HG03097 (cell line): ENCODE measurements around the gene ABCA7.

Source experiments
- ATAC-seq: cut with Tn5 transposase; IDR thresholded peaks from one replicate; pipeline ENCODE4 v1.9.1; 2021; ENCODE audit not compliant: unreplicated experiment, low FRiP score

Gene ABCA7

DNA sequence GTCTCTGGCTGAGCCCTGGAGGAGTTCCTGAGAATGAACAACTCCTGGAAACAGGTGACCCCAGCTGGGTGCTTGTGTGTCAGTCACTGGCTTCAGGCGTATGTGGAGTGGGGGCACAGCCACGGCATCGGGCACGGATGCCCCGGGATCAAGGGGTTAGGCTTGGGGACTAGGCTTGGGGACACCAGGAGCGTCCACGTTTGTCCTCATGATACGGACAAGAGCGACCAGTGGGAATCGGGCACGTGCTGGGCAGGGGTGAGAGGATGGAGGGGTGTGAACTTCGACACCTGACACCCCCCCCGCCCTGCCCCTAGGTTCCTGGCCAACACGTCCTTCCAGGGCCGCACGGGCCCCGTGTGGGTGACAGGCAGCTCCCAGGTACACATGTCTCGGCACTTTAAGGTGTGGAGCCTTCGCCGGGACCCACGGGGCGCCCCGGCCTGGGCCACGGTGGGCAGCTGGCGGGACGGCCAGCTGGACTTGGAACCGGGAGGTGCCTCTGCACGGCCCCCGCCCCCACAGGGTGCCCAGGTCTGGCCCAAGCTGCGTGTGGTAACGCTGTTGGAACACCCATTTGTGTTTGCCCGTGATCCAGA is 35.6 kb upstream of the ABCA7 start:
- no peak for ATAC-seq

DNA sequence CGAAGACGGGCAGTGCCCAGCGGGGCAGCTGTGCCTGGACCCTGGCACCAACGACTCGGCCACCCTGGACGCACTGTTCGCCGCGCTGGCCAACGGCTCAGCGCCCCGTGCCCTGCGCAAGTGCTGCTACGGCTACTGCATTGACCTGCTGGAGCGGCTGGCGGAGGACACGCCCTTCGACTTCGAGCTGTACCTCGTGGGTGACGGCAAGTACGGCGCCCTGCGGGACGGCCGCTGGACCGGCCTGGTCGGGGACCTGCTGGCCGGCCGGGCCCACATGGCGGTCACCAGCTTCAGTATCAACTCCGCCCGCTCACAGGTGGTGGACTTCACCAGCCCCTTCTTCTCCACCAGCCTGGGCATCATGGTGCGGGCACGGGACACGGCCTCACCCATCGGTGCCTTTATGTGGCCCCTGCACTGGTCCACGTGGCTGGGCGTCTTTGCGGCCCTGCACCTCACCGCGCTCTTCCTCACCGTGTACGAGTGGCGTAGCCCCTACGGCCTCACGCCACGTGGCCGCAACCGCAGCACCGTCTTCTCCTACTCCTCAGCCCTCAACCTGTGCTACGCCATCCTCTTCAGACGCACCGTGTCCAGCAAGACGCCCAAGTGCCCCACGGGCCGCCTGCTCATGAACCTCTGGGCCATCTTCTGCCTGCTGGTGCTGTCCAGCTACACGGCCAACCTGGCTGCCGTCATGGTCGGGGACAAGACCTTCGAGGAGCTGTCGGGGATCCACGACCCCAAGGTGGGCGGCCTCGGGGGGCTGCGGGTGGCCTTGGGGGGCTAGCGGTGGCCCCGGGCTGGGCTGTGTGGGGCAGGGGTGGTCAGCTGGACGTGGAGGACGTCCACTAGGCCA is 34.9 kb upstream of the ABCA7 start:
- ATAC-seq = no peak

- no peak for ATAC-seq
Measured at GRCh38 chr19:1006711-1007398, 33.1 kb upstream of the ABCA7 start.

DNA sequence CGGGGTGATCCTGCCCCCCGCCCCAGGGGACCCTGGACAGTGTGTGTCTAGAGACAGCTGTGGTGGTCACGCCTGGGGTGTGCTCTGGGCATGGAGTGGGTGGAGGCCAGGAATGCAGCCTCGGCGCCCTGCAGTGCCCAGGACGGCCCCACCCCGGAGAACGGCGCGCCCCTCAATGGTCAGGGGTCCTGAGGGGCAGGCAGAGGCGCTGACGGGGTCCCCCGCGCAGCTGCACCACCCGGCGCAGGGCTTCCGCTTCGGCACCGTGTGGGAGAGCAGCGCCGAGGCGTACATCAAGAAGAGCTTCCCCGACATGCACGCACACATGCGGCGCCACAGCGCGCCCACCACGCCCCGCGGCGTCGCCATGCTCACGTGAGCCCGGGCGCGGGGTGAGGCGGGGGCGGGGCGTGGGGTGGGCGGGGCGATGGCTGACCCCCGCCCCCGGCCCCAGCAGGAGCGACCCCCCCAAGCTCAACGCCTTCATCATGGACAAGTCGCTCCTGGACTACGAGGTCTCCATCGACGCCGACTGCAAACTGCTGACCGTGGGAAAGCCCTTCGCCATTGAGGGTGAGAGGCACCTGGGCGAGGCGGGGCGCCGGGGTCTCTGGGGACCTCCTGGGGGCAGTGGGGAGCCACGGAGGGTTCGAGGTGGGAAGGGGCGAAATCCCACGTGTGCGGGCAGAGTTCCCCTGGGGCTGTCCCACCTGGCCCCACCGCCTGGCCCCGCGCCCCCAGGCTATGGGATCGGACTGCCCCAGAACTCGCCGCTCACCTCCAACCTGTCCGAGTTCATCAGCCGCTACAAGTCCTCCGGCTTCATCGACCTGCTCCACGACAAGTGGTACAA is 32.3 kb upstream of the ABCA7 start:
- ATAC-seq = no peak

GRCh38 chr19:1008268-1009040 is 31.5 kb upstream of the ABCA7 start:
- no peak for ATAC-seq

DNA sequence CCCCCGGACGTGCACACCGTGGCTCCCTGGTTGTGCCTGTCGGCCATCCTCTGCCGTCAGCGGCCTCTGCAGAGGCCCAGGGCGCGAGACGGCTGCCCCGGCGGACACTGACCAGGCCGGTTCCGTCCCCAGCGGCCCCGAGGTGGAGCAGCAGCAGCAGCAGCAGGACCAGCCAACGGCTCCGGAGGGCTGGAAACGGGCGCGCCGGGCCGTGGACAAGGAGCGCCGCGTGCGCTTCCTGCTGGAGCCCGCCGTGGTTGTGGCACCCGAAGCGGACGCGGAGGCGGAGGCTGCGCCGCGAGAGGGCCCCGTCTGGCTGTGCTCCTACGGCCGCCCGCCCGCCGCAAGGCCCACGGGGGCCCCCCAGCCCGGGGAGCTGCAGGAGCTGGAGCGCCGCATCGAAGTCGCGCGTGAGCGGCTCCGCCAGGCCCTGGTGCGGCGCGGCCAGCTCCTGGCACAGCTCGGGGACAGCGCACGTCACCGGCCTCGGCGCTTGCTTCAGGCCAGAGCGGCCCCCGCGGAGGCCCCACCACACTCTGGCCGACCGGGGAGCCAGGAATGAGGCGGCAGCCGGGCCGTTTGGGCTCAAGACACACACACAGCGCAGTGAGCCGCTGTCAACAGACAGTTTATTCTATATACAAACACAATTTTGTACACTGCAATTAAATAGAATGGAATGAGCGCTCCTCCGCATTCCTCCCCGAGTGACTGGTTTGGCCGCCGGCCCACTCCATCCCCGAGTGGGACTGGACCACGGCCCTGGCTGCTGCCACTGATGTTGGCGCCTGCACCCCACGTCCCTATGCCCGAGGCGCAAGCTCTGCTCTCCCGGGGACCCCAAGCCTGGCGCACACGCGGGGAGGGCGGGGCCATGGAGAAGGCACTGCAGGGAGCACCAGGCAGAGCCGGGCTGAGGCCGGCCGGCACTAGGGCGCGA is 30.6 kb upstream of the ABCA7 start:
- ATAC-seq = no peak

- no peak for ATAC-seq
Measured at GRCh38 chr19:1009981-1010538, 29.8 kb upstream of the ABCA7 start.

GRCh38 chr19:1010586-1011510 is 29.1 kb upstream of the ABCA7 start:
- no peak for ATAC-seq

GRCh38 chr19:1011831-1012333 is 28.0 kb upstream of the ABCA7 start:
- ATAC-seq = no peak

- ATAC-seq = no peak
Measured at GRCh38 chr19:1012334-1012733, 27.6 kb upstream of the ABCA7 start.

DNA sequence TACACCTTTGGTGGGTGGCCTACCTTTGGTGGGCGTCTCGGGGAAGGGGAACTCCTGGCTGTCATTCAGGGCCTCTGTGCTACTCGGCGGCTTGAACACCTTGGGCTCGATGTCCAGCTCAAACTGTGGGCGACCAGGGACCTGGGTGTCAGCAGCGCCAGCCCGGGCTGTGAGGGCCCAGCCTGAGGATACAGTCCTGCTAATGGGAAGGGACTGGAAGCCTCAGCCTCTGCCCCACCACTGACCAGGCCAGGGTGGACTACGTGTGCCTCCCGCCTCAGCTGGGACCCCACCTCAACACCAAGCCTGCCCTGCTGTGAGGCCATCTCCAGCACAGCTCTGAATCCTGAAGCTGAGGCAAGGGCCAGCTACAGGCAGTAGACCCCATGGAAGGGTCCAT is 26.7 kb upstream of the ABCA7 start:
- ATAC-seq = no peak

GRCh38 chr19:1014161-1015060 is 25.5 kb upstream of the ABCA7 start:
- ATAC-seq = no peak

DNA sequence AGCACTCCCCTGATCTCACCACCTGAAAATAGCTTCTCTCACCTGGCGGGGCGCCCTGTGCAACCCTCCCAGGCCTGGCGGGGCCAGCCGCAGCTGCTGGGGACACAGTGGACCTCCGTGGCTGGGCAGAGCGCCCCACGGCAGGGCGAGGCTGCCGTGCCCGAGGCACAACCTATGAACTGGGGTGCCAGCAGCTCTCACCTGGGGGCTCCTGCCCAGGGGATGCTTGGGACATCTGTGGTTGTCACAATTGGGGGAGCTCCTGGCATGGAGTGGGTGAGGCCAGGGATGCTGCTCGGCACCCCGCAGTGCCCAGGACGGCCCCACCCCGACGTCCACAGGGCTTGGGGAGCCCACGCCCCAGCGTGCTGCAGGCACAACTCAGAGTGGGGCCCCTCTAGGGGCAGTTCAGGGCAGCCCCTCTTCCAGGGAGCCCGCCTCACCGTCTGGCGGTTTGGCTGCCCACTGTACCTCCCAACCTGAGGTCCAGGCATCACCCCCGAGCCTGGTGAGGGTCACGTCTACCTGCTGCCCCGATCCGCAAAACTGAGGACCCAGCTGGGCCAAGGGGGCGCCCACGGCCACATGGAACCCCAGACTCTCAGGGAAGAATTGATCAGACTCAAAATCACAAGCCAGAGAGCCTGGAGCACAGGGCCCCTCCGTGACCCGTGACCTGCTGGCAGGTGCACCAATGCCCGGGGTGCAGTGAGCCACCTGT is 24.7 kb upstream of the ABCA7 start:
- no peak for ATAC-seq

- ATAC-seq = no peak
Measured at GRCh38 chr19:1015782-1016646, 23.9 kb upstream of the ABCA7 start.

- ATAC-seq = no peak
Measured at GRCh38 chr19:1016647-1017114, 23.2 kb upstream of the ABCA7 start.
